ENCODE data around the gene FAM78B.

The FAM78B gene

DNA sequence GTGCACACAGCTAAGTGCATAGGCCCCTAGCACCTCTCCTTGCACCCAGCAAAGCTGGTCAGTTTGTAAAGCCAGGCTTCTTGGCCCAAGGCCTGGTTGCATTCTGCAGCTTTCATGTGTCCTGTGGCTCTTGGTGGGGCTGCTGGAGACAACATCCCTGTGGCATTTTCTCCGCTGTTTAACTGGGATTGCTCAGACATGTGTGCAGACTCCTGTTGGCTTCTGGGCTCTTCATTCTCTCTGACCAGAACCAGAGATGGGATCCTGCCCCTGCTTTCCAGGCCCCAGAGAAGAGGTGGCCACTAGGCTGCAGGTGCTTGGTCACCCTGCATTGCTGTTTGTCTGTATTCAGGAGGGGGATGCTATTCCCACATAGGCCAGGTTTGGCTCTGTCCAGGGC, 50.8 kb downstream of the FAM78B start:
- no peak for DNase-seq

DNA sequence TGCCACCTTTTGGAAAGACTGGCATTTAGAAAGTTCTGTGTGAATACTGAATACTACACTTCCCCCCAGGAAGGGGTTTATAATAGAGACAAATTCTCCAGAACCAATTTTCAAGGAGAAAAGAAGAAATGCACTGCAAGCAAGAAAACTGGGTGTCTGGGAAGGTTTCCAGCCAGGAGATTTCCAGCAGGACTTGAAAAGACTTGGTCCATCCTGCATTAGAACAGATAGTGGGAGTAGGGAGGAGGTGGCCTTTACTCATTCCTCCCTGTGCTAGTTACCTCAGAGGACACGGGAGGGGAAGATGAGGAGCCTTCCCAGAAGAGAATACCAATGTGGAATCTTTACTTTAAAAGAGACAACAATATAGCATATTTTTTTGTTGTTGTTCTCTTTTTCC, 52.4 kb downstream of the FAM78B start:
- DNase-seq: no peak

DNA sequence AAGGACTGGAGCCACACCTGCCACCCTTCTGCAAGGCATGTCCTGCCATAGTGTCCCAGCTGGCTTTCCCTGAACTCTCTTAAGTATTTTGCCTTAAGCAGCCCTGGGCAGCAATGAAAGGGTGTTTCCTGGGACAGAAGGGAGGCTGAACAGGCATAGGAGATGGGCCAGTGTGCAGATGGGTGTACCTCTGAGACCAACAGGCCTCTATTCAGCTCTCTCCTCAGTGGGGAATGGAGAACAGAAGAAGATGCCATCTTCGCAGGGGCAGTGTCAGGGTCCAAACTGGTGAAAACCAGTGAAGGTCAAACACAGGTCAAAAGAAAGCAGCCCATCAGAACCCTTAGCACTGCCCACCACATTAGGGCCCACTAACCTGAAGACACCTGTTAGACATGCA, 53.2 kb downstream of the FAM78B start:
- no peak for DNase-seq

DNA sequence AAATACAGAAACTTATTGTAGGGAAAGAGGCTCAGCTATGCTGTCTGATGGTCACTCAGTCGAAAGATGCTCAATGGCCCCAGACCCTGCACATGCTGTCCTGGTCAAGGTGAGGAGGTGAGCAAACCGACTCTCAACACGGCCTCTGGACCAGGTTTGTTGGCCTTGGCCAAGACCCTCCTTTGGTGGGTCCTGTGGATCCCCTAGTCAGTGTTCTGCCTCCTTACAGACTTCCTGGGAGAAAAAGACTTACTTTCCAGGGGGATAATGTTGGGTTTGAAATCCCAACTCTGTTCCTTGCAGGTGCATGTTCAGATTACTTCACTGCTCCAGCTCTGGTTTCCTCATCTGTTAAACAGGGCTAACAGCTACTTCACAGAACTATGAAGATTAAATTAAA, 53.8 kb downstream of the FAM78B start:
- no peak for DNase-seq

DNA sequence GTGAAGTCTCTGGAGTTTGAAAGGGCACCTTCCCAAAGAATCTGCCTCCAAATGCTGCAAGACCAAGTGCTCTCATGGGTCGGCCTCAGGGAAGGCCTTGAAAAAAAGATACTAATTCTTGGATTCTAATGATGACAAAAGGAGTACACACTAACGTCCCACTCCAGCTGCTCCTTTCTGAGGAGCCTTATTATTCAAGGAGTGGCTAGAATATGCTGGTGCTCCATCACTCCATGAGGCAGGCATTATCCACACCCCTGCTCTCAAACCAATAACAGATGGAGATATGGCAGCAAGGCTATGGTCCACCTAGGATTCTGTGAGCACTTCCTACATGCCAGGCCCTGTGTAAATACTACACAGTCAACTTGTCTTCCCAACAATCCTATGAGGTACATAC, 54.4 kb downstream of the FAM78B start:
- DNase-seq: no peak

DNA sequence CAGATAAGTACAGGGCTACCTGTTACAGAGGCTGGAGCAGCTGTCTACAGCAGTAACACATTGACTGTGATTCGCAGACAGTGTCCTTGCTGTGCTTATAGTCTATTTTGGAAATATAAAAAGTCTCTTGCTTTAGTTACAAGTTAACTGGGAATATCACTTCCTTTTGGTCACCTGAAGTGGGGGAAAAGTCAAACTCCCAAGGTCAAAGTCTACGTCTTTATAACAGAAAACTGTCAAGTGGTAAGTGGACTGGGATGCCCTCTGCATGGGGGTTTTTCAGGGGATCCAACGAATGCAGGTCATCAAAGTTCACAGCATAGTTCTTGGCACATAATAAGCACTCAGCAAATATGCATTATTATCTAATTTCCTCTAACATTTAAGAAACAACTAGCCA, 55.4 kb downstream of the FAM78B start:
- DNase-seq: no peak

DNA sequence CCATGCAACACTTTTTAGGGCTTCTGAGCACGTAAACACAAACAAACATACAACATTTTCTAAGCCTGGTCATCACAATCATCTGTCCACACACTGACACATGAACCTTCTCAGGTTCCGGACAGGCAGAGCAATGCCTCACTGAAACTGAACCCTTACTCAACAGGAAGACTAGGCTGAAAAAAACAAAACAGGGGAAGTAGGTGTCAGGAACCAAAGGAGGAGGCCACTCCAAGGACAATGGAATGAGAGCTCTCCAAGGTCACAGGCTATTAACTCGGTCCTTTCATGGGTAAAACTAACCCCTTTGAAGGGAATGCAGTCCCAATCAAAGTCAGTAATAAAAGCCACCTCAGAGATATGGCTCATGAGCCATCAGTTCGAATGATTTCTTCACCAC, 76.6 kb downstream of the FAM78B start:
- DNase-seq: no peak

DNA sequence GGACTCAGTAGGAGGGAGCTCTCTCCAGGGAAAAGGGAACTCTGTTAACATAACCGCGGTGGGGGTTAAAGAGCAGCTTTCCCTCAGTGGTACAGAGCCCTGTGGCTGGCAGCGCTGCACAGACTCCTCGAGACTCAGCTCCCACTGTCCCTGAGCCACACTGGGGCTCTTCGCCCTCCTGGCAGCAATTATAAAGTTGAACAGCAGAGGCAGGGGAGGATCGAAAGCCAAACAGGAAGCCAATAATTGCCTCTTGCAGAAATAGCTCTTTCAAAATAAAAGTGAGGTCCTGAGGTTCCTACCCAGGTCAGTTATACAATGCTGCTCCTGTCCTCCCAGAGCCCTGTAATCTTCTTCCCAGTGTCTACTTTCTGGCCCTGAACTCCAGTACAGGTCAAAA, 77.0 kb downstream of the FAM78B start:
- DNase-seq: no peak

DNA sequence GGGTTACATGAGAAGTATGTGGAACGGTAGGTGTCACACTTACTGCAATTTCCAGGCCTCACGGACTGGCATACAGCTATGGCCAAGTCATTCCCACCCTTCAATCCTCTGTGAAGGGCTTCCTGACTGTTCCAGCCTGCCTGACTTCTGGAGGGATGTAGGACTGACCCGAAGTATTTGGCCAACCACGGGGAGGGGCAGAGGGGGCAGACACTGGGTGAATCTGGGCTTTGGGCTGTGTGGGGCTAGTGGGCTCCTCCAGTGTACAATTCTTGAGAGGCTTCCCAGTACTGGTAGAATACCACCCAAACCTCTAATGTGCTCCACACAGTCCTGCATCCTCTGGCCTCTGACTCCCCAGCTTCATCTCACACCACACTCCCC, 78.2 kb downstream of the FAM78B start:
- no peak for DNase-seq

DNA sequence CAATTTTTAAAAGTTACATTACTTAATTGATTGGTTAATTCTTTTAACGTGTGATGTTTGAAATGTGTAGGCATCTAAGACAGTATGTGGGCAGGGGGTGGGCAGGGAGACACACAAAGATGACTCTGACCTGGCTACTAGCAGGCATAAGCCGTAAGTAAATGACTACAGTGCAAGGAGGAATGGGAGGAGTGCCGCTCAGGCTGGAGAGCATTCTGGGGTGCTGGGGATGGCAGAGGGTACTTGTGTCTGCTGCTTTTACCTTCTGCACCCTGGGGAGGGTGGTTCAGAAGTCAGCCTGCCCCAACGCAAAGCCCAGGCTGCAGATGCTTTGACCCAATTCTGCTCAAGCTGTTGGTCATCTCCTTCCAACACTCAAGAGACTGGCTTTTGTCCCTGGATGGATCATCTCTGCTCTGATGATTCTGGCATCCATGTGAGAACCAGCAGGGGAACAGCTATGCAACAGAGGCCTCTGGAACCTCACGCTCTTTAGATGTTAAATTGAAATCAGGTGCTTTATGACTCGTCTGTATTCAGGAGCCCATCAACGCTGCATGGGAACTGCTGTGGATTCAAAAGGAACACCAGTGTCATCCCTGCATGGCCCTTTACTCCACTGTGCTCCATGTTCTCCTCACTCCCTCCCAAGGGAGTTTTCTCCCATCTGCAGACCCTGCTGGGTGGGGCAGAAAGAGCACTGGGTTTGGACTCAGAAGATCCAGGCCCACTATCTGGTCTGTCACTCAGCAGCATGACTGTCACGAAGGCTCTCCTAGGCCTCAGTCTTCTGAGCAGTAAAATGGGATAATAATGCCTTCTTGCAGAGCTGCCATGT, 78.8 kb downstream of the FAM78B start:
- DNase-seq: no peak

DNA sequence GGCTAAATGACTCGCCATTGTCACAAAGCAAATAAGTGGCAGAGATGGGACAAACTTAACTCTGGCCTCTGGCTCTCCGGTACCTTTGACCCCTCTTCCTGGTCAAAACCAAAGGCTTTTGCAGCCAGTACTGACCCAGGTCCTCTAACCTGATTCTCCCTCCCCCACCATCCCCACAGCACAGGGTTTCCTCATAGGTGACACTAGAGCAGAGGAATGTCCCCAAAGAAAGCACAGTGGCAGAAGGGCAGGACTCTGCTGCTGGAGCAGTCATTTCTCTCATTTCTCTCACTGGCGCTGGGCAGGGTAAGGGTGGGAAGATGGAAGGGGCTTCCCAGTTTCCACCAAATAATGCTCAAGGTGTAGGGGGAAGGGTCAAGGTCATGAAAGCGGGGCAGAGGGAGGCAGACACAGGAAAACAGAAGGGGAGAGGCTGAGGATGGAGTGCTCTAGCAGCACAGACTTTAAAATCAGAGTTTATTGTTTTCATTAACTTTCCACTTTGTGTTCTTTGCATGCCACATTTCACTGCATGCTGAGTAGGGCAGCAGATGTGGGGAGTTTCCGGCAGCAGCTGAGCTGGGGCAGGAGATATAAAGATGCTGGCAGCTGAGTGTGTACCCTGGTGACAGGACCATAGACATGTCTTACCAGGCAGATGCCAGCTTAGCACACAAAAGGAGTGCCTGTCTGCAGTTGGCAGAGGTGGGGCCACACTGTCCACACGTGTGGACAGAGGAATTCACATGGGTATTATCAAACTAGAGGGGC, 80.5 kb downstream of the FAM78B start:
- no peak for DNase-seq

DNA sequence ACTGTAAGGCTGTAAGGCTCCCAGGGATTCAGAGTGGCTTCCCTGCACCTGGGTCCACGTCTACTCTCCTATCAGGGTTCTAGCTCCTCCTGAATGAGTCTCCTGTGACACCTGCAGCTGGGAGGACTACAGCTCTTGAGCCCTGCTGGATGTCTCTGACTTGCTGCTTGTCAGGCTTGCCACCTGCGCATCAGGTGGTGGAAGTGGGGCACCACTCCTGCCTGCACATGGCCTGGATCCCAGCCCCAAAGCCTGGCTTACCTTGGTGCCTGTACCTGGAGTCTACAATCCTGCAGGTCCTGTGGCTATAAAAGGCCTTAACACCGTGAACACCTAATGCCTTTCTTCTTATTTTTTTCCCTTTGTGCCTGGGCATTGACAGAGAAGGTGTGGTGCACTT, 82.2 kb downstream of the FAM78B start:
- no peak for DNase-seq

DNA sequence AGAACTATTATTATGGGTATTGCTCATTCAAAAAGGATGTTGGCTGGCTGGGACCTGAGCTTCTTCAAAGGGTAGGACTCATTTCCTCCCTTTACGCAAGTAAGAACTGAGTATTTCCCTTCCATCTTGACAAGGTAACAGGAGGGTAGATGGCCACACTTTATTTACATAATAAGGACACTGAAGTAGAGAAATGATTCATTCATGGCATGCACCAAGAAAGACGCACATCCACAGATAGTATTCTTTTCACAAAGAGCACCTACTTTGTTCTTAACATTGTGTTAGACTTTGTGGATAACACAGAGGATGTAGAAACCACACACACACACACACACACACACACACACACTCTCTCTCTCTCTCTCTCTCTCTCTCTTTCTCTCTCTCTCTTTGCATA, 82.9 kb downstream of the FAM78B start:
- no peak for DNase-seq

DNA sequence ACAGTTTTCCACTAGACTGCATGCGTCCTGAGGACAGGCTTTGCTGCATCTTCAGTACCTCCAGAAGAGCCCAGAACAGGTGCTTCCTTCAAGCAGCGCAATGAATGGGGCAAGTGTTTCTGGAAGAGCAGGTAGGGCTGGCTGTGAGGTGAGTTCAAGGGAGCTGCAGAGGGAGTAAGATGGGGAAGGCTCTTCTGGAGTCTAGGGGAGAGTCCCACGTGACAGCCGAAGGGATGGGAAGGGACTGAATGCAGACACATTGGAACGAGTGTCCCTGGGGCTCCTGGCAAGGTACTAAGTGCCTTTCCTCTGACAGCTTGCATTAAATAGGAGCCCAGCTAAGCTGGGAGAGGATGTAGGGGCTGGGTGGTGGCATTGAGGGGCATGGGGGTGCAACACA, 84.2 kb downstream of the FAM78B start:
- DNase-seq: no peak

DNA sequence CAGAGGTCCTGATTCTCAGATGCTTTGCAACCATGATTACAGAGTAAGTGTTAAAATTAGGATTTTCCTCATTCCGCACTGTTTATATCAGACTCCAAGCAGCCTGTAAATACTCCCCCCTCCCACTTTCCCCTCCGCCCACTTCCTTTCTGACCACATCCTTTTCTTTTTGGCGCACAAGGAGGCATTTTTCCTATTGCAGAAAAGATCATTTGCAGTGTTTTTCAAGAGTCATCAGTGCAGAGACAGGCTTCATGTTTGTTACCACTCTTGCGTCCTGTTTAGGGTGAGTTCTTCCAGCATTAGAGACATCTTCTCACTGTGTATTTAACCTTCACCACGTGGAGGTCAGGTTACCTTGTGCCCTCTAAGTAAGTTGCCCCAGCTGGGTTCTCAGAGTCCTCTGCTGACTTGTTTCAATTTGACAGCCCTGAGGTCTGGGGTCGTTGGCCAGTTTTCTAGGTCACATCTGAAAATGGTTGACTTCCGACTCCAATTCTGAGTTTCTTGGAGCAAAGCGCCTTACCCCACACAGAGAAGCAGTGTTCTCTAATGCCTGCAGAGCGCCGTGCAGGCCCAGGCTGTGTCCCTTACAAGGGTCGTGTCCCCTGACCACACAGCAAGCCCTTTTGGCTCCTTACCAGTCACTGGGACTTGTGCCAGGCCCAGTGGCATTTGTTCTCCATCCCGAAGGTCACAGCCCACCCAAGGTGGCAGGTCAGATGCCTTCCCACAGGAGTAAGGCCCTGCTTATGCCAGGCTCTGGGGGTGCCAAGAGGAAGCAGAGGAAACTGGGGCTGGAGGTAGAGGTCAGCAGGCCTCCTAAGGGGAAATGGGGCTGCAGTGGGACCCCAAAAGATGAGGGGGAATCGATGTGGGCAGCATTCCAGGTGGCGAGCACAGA, 85.6 kb downstream of the FAM78B start:
- DNase-seq: no peak

DNA sequence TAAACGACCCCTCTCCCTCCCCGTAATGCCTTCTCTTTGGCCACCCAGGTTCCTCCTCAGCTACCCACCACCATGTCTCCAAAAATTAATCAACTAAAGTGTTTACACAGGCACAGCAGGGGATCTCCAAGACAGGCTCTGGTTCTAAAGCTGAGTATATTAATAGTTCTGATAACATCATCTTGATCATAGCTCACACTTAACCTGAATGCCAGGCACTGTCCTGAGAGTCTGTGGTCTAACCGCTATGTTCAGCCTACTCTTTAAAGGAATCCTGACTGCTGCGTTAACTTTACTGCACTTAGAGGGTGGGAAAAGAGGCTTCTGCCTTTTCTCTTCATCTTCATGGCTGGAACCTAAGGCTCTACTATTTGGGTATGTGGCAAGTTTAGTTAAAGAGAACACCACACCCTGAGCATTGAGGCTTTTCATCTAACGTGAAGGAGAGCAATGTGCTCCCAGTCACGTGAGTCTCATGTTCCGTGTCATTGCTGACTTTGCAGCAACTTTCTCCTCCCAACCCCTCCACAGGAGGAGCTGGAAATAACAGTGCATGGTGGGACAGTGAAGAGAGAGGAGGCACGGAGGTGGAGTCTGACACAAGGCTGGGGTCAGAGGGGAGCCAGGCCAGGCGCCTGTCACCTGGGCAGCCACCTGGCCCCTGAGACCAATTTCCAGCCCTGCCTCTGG, 86.4 kb downstream of the FAM78B start:
- no peak for DNase-seq

DNA sequence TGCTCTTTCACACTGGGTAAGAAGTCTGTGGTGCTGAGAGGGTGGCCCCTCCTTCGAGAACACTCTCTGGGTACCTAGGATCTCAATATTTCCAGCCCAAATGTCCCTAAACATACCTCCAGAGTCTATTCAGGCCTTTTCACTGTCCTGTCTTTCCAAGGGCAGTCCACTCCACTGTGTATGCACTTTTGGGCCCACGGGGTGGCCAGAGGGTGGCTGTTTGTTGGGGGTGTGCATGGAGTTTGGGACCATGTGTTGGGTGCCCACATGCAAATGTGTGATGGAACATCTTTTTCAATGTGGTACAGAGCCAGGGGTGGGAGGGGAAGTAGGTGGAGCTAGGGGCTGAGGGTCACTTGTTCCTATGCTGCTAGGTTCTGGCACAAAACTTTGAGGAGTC, 87.5 kb downstream of the FAM78B start:
- DNase-seq: no peak

DNA sequence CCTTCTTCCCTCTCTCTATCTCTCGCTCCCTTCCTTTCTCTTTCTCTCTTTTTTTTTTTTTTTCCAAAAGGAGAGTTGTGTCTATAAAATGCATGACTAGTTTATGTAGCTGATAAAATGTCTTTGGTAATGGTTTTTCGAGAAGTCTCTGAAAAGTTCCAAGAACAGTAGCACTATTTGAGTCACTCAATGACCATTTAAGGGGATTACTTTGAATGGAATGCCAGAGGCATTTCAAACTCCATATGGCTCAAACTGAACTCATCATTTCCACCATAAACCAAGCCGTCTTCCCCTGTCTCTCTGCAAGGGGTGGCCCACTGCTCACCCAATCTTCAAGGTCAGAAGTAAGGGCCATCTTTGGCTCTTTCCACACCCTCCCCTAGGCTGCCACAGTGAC, 93.3 kb downstream of the FAM78B start:
- no peak for DNase-seq

DNA sequence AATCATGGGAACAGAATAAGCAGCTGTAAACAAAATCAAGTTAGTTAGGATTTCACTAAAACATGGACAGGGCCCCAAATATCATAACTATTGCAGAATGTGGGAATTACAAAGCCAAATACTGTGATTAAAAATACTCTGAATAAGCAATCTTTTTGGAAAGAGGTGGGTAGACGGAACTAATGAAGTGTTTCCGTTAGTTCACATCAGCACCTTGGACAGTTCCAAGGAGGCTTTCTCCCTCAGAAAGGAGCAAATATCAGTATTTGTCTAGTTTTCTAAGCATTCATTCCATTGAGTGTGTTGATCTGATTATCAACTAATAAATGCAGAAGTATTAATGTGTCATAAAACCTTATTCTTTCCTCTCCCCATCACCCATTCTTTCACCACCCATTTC, 97.4 kb downstream of the FAM78B start:
- DNase-seq: no peak

DNA sequence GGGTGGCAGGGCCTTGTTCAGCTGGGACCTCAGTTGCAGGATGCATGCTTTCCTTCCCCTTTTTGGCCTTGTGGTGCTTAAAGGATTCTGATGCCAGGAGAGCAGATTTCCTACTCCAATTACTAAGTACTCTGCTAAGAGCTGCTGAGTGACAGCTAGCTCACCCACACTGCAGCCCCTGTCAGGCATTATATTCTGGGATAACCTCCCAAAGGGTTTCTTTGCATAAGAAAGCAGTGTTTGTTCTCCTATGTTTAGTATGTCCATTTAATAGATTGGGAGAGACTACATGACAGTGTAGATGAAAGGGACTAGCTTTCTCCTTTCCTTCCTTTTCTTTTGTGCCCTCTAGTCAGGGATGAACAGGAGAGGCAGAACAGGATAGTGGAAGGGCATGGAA, 100.7 kb downstream of the FAM78B start:
- DNase-seq: no peak

DNA sequence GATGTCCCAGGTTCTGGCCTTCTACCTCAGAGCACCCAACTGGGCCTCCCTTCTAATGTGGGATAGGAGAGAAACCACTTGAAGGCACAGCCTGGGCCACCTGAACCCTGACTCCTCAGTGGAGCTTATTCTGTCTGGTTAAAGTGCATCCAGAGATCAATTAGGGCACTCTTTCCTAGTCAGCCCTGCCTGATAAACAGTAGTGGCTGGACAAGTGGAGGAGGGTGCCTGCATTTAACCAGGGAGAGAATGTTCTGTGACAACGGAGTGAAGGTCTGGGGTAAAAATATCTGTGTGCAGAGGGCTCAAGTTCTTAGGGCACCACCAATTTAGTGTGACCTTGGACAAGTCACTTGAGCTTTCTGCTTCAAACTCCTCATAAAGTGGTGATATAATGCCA, 101.8 kb downstream of the FAM78B start:
- no peak for DNase-seq

DNA sequence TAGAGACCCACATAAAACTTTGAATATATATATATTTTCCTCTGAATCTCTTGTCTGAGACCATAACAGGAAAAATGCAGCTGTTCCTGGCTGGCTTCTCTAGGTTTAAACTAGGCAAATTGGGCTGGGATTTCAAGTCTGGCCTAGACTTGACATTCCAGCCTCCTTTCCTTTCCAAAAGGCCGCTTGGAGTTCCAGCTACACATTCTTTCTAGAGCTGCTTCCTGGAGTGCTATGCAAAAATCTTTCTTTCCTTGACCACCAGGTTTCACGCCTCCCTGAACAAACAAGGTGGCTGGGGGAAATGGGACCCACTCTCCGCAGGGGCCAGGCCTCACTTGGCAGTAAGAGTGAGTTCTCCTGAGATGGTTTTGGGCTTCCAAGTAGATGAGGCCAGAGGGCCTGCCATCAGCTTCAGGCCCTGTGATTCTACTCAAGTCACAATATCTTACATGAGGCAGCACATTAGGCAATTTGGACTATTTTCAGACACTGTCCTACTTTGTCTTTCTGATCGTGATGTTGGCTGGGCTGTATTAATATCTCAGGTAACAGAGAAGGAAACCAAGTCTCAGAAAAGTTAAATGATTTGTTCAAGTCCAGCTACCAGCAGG, 102.4 kb downstream of the FAM78B start:
- no peak for DNase-seq
